ENCODE results near the gene MTMR2.
"Not testable (repeated sequence)": the region's sequence is repeated elsewhere in the genome, so short reads cannot be mapped to it uniquely, and the experiment has no call there.

MTMR2 gene

DNA sequence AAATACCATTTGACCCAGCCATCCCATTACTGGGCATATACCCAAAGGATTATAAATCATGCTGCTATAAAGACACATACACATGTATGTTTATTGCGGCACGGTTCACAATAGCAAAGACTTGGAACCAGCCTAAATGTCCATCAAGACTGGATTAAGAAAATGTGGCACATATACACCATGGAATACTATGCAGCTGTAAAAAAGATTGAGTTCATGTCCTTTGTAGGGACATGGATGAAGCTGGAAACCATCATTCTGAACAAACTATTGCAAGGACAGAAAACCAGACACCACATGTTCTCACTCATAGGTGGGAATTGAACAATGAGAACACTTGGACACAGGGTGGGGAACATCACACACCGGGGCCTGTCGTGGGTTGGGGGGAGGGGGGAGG lies 112.9 kb downstream of the MTMR2 start:
- not testable (repeated sequence) for DNase-seq (ENCODE audit: low read depth)

DNA sequence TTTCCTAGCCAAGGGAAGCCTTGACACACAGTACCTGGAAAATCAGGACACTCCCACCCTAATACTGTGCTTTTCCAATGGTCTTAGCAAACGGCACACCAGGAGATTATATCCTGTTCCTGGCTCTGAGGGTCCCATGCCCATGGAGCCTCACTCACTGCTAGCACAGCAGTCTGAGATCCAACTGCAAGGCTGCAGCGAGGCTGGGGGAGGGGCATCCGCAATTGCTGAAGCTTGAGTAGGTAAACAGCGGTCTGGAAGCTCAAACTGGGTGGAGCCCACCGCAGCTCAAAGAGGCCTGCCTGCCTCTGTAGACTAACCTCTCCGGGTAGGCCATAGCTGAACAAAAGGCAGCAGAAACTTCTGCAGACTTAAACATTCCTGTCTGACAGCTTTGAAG lies 117.4 kb downstream of the MTMR2 start:
- DNase-seq (ENCODE audit: low read depth) = not testable (repeated sequence)

DNA sequence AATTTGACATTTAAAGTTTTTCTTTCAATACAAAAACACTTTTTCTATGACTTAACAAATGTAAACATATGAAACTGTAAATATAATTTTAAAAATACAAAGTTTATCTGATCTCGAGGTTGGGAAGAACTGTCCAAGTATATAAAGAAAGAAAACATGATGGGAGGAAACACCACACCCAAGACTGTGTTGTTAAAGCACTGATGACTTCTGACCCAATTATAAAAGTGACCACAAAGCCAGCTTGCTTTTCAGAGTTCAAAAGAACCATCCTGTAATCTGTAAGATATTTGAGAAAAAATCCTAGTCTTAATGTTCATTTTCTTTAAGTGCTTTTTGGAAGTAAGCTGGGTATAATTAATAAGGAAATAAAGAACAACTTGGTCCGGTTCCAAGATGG lies 118.0 kb downstream of the MTMR2 start:
- no peak for DNase-seq (ENCODE audit: low read depth)

DNA sequence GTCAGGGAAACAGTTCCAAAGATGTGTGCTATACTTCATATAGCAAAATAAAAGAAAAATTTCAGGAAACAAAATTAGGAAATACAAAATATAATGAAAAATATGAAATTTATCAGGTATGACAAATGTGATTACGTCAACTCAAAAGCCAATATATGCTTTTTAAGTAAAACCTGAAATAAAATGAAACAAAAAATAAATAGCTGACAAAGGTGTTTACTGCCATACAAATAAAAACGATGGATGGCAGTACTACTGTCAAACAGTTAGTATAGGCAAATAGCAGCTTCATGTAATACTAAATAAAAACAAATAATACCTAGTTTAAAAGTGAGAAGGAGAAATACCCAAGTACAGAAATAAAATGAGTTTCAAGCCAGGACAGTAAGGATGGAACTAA lies 119.9 kb downstream of the MTMR2 start:
- no peak for DNase-seq (ENCODE audit: low read depth)

DNA sequence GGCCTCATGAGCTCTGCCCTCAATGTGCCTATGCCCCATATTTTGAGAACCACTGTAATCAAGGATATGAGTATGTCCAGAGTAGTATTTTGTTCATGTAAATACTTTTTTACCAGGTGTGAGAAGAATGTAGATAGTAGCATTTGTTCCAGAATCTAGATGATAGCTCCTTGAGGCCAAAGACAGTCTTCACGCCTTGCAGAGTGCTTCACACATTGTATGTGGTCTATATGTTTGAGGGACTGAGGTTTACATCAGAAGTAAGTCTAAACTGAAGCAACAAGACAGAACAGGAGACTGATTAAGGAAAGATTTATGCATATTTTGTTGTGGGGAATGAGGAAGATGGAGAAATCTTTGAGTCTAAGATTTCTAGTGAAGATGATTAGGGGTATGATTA lies 121.1 kb downstream of the MTMR2 start:
- DNase-seq (ENCODE audit: low read depth) = no peak

DNA sequence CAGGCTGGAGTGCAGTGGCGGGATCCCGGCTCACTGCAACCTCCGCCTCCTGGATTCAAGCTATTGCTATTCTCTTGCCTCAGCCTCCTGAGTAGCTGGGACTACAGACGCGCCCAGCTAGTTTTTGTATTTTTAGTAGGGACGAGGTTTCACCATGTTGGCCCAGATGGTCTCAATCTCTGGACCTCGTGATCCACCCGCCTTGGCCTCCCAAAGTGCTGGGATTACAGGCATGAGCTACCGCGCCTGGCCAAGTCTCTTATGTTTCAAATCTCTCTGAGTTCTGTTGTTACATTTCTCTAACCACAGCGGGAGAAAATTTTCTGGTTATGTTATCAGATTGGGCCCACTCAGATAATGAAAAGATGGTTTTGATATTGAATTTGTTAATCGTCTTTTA lies 123.5 kb downstream of the MTMR2 start:
- no peak for DNase-seq (ENCODE audit: low read depth)

DNA sequence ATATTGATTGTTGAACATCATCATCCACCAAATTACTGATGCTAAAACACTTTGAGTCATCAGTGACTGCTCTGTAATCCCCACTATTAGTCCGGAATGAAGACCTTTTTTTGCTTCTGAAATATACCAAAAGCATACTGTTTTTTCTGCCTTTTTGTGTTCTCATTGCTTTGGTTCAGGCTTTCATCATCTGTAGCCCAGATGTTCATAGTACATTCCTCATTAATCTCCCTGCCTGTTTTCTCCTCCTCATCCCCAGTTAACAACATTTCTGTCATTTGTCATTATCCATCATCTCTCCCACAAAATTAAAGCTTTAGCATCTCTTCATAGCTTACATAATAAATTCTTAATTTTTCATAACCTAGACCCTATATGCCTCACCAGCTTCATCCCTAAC lies 124.4 kb downstream of the MTMR2 start:
- DNase-seq (ENCODE audit: low read depth) = no peak

DNA sequence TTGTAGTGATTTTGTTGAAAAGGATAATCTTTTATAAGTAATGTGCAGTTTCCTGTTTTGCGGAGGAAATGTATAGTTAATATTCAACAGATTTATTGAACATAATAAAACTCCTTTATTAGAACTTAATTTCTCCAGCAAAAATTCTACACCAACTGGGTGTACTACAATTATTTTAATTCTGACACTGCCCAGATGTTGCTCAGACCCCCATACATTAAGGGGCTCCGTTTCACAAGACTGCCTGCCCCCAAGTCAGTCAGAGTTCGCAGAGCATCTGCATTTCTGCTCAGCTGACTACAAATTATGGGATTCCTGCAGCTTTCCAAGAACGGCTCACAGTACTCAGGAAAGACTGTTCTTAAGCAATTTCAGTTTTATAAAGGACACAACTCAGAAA lies 127.4 kb downstream of the MTMR2 start:
- no peak for DNase-seq (ENCODE audit: low read depth)

DNA sequence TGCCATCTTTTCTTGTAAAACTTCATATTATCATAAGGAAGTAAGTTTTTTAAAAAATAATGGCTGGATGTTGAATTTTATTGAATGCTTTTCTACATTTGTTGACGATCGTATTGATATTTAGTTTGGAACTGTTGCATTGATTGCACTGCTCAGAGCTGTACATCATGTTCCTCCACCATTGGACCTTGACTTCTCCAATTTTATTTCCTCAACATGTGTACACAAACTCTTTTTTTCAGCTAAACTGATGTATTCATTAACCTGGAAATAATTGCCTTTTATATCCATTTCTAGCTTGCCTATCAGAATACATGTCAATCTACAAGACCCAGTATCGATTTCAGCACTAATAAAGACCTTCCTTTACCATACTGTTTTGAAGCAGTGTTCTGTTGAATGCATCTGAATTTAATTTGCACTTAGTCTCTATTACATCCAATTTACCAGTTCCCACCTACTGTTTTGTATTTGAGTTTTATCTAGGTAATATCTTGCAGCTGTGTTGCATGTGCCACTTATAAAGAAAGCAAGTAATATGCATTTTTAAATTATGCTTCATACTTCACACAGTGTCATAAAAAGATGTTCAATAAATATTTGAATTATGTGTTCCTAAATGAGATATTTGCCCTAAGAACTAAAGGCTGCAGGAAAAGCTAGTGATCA lies 128.1 kb downstream of the MTMR2 start:
- no peak for DNase-seq (ENCODE audit: low read depth)

DNA sequence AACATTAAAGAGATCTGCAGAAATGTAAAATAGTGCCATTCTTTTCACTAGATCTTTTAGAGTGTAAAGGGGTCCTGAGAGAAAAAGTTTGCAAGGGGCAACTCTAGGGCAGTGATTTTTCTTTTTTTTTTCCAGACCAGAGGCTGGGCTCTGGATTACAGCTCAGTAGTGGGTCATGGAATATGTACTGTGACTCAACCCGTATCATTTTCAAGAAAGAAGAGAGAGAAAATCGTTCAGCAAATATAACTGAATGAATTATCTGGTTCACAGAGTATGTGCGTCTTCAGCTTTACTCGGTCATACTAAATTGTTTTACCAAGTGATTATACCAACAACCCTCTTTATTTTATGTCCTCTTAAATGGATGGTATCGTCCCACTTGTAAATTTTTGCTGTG lies 129.8 kb downstream of the MTMR2 start:
- peak; percentile 8 for DNase-seq (ENCODE audit: low read depth)

DNA sequence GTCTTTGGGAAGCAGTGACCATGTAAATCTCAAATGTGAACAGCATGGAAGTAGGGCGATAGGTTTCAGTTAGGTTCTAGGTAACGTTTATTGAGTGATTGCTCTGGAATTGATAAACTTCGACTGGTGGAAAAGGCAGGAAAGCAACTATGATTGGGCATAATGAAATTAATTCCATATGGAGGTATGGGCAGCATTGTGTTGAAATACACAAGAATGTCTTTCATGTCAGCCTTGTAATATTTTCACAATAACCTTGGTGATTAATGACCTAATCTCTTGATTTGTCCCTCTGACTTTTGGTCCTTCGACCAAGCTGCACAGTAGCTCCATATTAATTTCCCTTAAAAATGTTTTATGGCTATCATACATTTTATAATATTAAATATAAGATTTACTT lies 130.8 kb downstream of the MTMR2 start:
- DNase-seq (ENCODE audit: low read depth) = no peak

DNA sequence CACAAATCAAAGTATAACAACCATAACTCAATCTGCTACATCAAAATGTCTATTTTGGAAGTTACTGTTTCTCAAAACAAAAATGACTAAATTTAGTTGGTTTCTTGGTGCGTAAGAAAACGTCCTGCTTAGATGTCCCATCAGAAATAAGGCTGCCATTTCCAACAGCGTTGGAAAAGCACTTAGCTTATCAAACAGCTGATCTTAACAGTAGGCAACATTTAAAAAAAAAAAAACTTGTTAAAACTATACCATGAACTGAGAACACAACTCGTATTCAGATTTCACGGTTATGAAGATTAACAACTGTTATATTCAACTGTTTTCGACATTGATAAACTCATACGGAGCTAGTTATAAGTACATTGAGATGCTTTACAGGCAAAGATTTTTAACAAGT lies 131.2 kb downstream of the MTMR2 start:
- no peak for DNase-seq (ENCODE audit: low read depth)

DNA sequence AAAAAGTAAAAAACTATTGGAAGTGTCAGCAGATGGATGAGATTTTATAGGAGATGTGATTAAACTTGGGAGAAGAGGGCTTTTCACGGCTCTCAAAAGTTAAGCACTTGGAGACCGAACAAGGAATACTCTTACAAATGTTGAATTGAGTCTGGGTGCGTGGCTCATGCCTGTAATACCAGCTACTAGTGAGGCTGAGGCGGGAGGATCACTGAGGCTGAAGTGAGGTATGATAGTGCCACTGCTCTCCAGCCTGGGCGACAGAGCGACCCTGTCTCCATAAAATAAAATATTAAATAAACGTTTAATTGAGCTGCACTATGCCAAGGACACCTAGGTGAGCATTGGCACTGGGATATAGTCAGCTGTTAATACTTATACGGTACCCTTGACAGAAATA lies 131.7 kb downstream of the MTMR2 start:
- no peak for DNase-seq (ENCODE audit: low read depth)

DNA sequence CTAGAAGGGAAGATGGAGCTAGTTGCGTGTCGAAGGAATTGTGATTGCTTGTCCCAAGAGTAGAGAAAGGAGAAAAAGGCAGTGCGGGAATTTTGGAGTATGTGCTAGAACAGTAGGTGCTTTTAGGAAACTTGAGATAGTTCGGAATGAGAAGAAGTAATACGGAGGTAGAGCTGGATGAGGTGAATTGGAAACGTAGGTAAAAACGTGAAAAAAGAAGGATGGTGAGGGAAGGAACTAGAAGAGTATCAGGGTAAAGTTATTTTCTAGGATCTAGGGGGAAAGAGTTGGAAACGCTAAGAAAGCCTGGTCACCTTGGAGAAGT lies 132.2 kb downstream of the MTMR2 start:
- DNase-seq (ENCODE audit: low read depth) = no peak

DNA sequence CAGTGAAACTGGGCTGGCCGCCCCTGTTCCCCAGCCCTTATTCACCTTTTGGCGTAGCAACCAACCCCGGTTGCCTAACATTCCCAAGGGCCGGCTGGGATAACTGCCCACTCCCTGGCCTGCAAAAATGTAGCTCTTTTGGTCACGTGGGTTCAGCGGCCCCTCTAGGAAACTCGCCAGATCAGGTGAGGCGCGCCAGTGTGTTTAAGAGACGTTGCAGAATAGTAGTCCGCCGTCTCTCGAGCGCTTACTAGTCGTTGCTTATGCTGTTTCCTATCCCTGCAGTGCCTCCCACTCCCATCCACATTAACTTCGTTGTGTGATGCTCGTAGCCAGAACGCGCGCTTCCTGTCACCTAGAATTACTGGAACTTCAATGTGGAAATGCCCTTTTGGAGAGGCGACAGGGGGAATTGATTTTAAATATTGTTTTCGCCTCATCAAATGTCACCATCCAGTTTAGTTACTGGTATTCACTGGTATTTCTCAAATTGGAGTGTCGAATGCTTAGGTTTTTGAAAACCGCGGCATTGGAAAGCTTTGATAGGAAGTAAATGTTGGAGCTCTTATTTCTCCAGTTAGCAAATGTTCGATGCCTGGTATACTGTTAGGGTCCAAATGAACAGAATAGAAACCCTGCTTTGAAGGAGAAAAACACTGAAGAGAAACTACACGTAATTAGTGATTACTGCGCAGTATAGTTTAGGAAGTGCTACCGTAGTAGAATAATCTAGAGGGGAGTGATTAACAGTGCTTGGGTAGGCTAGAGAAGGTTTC lies 132.8 kb downstream of the MTMR2 start:
- DNase-seq (ENCODE audit: low read depth) = peak; percentile 9

DNA sequence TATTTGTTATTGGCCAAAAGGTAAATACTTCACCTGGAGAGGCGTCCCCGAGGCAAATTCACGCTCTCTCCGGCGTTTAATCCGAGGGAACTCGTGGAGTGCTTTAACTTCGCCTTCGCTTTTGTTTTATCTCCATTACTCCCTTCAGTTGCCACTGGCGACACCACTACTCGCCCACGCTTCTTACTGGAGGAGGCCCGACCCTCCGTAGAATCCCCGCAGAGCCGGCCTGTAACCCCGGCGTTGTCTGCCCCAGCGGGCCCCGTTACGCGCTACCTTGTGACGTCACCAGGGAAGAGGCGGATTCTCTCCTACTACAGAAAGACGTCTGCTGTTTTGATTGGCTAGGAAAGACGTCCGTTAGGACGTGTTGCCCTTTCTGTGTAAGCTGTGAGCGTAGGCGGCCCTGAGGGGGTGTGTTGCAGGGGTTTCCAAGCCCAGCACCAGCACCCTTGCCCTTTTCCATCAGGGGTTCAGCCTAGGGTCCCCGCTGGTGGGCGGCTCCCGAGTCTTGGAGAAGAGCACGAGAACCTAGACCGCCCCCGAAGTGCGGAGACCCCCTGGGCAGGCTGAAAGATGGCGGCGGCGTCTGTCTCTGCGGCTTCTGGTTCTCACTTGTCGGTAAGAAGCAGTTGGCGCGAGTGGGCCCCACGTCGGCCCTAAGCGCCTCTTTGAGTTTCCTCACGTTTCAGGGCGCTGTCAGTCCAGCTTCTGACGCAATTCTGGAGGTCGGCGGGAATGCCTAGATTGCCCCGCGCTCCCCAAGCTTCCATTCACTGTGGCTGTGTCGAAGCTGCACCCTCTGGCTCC lies 133.6 kb downstream of the MTMR2 start, which contains the start of gene CEP57:
Gene CEP57, plus strand, starts transcription at position 376 of the 810 bp plus-strand sequence. Its CDS starts 201 bp downstream, at position 577.
- DNase-seq (ENCODE audit: low read depth) = peak; percentile 97

DNA sequence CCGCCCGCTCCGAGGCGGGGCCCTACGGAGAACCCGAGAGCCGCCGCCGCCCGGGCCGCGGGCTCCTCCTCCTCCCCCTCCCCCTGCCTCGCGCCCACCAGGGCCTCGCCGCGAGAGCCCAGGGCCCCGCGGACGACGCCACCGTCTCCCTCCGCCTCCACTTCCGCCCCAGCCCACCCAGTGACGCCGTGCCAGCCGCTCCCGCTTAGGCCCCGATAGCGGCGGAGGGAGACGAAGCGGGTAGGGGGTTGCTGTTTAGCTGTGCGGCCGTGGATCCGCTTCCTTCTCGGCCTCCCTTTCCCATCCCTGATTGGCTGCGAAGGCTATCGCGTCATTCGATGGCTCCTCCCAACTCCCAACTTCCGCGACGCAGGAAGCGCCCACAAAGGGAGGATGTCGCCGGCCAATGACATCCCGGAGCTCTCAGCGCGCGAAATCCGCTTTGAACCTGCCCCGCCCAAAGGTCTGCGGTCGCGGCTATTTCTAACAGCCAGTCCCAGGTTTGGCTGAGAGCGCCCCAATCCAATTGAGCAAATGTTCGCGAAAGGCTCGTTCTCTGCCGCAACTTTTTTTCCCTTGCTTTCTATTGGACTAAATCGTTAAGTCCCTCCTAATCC lies 134.3 kb downstream of the MTMR2 start, which contains the start of gene FAM76B:
Gene FAM76B, minus strand, starts transcription at position 277 of the 617 bp plus-strand sequence. CDS start 304 bp downstream, outside the sequence.
- peak; percentile 93 for DNase-seq (ENCODE audit: low read depth)

DNA sequence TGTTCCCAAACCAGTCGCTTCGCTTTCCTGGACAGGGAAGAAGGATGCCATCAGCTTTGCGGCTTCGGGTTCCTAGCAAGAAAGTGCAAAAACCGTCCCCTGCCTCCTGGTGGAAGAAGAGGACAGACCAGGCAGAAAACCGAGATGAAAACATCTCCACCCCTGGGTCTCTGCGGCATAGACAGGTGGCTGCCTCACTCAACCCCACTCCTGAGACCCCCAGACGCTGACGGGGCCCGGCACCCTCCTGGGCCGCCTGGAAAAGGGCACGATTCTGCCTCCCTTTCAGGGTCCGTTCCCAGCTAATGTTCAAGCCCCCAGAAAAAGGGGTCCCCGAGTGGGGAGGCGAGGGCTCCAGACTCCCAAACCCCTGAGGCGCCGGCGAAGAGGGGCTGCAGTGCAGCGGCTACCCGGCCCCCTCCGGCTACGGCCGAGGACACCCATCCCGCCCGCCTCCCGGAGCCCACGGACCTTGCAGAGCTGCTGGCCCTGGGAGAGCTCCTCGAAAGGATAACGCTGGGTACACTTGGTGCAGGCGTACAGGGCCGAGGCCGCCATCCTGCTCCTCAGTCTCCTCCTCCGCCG lies 134.9 kb downstream of the MTMR2 start:
- peak; percentile 17 for DNase-seq (ENCODE audit: low read depth)
